Mesothelial cell of epicardium (in vitro differentiated cells): Measurements from ENCODE around the gene PP2D1. TPM values are rescaled to one million over a fixed set of nuclear protein-coding genes. Genes with fewer than 3 reads are reported as not detected.

ENCODE experiments used
- DNase-seq, 2 experiments: peaks; one replicate each; pipeline ENCODE4 v3.0.0; 2021; ENCODE audit warnings: low spot score in 2 of 2; ENCODE audit not compliant: unreplicated experiment in 2 of 2
- H3K27ac Mint-ChIP-seq: 2 replicates; pipeline ENCODE4 v1.8.0; 2021; ENCODE audit warnings: mixed read lengths
- H3K27me3 Mint-ChIP-seq: 2 replicates; pipeline ENCODE4 v1.8.0; 2021; ENCODE audit warnings: low read depth, mixed read lengths
- H3K36me3 Mint-ChIP-seq: 2 replicates; pipeline ENCODE4 v1.8.0; 2021; ENCODE audit warnings: mixed read lengths
- H3K4me1 Mint-ChIP-seq: 2 replicates; pipeline ENCODE4 v1.8.0; 2021; ENCODE audit warnings: mixed read lengths
- H3K4me3 Mint-ChIP-seq: 2 replicates; pipeline ENCODE4 v1.8.0; 2021; ENCODE audit warnings: mild to moderate bottlenecking, moderate library complexity, mixed read lengths
- H3K9me3 Mint-ChIP-seq: 2 replicates; pipeline ENCODE4 v1.8.0; 2021; ENCODE audit warnings: mixed read lengths
- CTCF ChIP-seq: fragments of 200-600 bp; sonication (generic); IDR thresholded peaks from one replicate; pipeline ENCODE4 v1.5.0; 2021; ENCODE audit warnings: antibody characterized with exemption; ENCODE audit not compliant: unreplicated experiment
- total RNA-seq: library from RNA; stranded (reverse); gene quantifications from 3 replicates; pipeline ENCODE4 v1.2.1, GENCODE V29; 2021

The PP2D1 gene
- total RNA-seq, 1 donor from 2014 or later: not detected

DNA sequence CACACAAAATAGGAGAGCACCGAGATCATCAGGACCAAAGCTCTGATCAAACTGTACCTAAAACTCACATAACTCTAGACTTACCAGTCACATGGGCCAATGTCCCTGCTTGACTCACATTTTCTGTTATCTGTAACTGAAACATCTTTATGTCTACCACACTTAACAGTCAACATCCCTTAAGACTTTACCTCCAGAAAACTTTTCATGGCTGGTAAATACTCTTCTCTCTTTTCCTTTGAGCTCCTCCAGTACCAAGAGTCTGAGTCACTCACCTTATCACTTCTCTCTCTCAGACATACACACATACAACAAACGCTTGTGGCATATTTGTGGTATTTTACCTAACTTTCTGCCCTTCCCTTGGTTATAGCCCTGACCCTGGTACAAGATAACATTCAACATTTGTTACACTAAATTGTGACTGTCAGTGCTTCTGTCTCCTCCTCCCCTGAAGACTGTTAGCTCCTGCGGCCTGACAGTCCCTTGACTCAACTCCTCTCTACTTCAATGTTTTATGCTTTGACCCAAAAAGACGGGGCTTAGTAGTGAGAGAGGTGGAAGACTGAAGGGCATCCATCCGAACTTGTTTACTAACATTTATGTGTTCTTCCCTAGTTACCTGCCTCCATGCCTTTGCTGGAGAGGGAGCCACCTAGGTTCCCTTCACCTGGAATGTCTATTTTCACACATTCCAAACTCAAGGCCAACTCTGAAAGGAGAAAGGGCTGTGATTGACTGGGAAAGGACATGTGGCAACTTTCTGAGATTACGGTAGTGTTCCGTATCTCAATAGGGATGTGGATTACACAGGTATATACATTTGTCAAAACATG is 74.4 kb downstream of the PP2D1 start:
- DNase-seq: no peak
- Mint-ChIP-seq H3K9me3 (peaks cover 11% of the 10 kb centered on the region), H3K36me3 (no peaks in the 10 kb centered on the region), H3K27ac (no peak overlapping the region), H3K4me1 (peaks cover 8% of the 10 kb centered on the region), H3K4me3 (no peak overlapping the region), H3K27me3 (no peaks in the 10 kb centered on the region)
- no peak for TF ChIP-seq CTCF

Other genes starting within 250 kb of the PP2D1 start
- gene EFHB, start 78.0 kb downstream of the PP2D1 start, total RNA-seq: 1.0 to 2.7 TPM (median 1.1 TPM) in 3 replicates
- gene RAB5A, start 65.2 kb downstream of the PP2D1 start, total RNA-seq: 71.4 to 77.7 TPM (median 73.4 TPM) in 3 replicates
- 4.2 to 7.8 TPM (median 6.2 TPM) in 3 replicates for gene KAT2B, start 28.2 kb upstream of the PP2D1 start, total RNA-seq
- 9.3 to 10.1 TPM (median 9.6 TPM) in 3 replicates for gene SGO1, start 173.9 kb upstream of the PP2D1 start, total RNA-seq